Peyer's patch (tissue), 4 donors: ENCODE results near the gene NMT2.

Experiments used
- CTCF ChIP-seq, 6 experiments: fragments of 450-650 bp in 4 of 6; fragments of 200-600 bp in 2 of 6; sonication (generic) in 1 of 6; IDR thresholded peaks; one replicate each; pipeline ENCODE4 v1.5.1; 2017 to 2019; ENCODE audit warnings: antibody characterized with exemption in 6 of 6, mild to moderate bottlenecking in 3 of 6, moderate library complexity in 1 of 6
- POLR2A ChIP-seq, 2 donors: fragments of 450-650 bp; IDR thresholded peaks; one replicate each; pipeline ENCODE4 v1.5.1; 2017; ENCODE audit warnings: antibody characterized with exemption in 2 of 2, mild to moderate bottlenecking in 2 of 2, moderate library complexity in 2 of 2

DNA sequence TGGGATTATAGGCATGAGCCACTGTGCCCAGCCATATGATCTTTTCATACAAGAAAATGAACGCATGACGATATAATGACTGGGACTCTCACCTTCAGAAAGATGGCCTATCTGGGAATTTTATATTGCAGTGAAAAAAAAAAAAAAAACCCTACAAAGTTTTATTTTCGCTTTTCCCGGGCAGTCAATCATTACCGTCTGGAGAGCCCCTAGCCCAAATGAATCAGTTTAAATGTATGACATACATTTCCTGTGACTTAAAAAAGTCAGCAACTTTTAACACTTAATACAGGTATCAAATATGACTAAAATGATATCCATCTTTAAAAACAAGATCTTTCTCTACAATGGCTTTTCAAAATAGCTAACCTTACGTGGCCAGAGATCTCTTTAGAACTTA, 48.2 kb upstream of the NMT2 start:
- no peak for TF ChIP-seq POLR2A (IDR thresholded peaks at IDR 0.05)
- TF ChIP-seq CTCF (IDR thresholded peaks at IDR 0.05): no peak
